HepG2 (cell line): ENCODE data around the gene PRKAR1A.

Experiments used
- ELF4 ChIP-seq: sonication (generic); formaldehyde crosslinking; IDR thresholded peaks from 2 replicates; pipeline ENCODE4 v1.5.0; 2020; ENCODE audit warnings: missing genetic modification reagents, mild to moderate bottlenecking, moderate library complexity, borderline replicate concordance
- RFX5 ChIP-seq: IDR thresholded peaks from 2 replicates; pipeline ENCODE4 v1.6.1; 2011; ENCODE audit warnings: low read depth, low read length, improper control_type of control experiment
- THAP8 ChIP-seq: sonication (generic); formaldehyde crosslinking; IDR thresholded peaks from 2 replicates; pipeline ENCODE4 v1.5.1; 2020; ENCODE audit warnings: missing genetic modification reagents, mild to moderate bottlenecking, borderline replicate concordance
- ZBTB1 ChIP-seq: sonication (generic); formaldehyde crosslinking; IDR thresholded peaks from 2 replicates; pipeline ENCODE4 v1.4.0; 2020; ENCODE audit warnings: missing genetic modification reagents, borderline replicate concordance

- TF ChIP-seq ELF4 (CRISPR knock-in tag): peak; percentile 76; the same call in 1 of the 2 replicates
- TF ChIP-seq THAP8 (CRISPR knock-in tag): no peak
- TF ChIP-seq ZBTB1: no peak
- TF ChIP-seq RFX5: no peak
Observed at GRCh38 chr17:68599552-68600066, 87.4 kb downstream of the PRKAR1A start.
